ENCODE data around the gene CAMK1D. TPM values are rescaled to one million over a fixed set of nuclear protein-coding genes. Genes with fewer than 3 reads are reported as not detected.

CAMK1D gene
- total RNA-seq, 2 experiments from 2014 or later, result 19.0 to 25.6 TPM

DNA sequence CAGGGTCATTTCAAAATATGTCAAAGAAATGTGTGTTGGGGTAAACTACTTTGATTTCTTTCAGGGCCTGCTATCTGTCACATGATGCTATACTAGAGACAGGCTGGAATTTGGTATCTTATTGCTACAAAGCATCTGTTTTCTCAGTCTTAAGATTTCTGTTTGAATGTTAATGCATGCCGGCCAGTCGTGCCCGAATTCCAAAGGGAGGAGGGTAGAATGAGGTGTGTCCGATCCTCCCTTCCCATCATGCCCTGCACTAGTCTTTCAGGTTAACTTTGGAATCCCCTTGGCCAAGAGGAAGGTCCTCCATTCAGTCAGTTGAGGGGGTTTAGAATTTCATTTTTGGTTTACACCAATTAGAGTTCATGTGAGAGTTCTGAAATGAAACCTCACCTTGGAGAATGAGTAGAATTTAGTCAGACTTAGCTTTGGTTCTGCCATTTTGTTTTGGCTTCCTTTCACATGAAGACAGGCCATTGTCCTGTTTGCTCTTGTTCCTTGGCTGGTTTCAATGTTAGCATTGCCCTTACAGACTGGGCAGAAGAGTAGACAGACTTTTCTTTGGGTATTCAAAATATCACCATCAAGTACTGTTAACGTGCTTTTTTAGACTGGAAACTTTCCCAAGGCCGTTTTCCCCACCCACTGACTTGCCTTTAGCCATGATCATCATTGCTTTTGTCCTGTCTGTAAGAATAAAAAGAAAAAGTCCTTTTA, 95.8 kb downstream of the CAMK1D start:
- no peaks in the 10 kb centered on the region for H3K79me2 ChIP-seq (ENCODE audit: insufficient read depth, low read depth, low read length)
- CTCF ChIA-PET (ENCODE audit: unreplicated experiment), result no interaction called here
- no peaks in the 10 kb centered on the region for H4K20me1 ChIP-seq (ENCODE audit: insufficient read depth, low read length)
- no peak for TF ChIP-seq EZH2phosphoT487 (IDR thresholded peaks at IDR 0.05; ENCODE audit: borderline replicate concordance, low read depth, low read length)
- no peak for TF ChIP-seq CTCF (conservative IDR thresholded peaks at IDR 0.05; ENCODE audit: low read length)
- no peaks in the 10 kb centered on the region for H3K9me3 ChIP-seq (ENCODE audit: low read length)
- no peak overlapping the region for H2AFZ ChIP-seq (ENCODE audit: low read length)
- no peaks in the 10 kb centered on the region for H3K9me2 ChIP-seq (ENCODE audit: insufficient read depth, low read length)
- no TSS peak for BruUV-seq (replicated peaks)
- H3K4me2 ChIP-seq (ENCODE audit: low read length), result no peak overlapping the region
- no peak overlapping the region for H3K27ac ChIP-seq (ENCODE audit: low read depth, low read length, poor library complexity, severe bottlenecking)
- intact Hi-C loops (cut with micrococcal nuclease; ENCODE audit: unreplicated experiment), result no loop called here
- POLR2A ChIA-PET, result no interaction called here
- no peak for DNase-seq (ENCODE audit: low spot score)
- peaks cover 9% of the 10 kb centered on the region for H3K4me1 ChIP-seq (ENCODE audit: insufficient read depth, low read length, poor library complexity, severe bottlenecking)
- H3K36me3 ChIP-seq (ENCODE audit: insufficient read depth, low read length), result no peaks in the 10 kb centered on the region; the same call in 1 of the 2 replicates
- no peak overlapping the region for H3K4me3 ChIP-seq (ENCODE audit: low read depth, low read length, poor library complexity, severe bottlenecking)

- Histone ChIP-seq H3K79me2 (ENCODE audit: insufficient read depth, low read depth, low read length) (no peaks in the 10 kb centered on the region), H3K9me3 (ENCODE audit: low read length) (no peaks in the 10 kb centered on the region), H3K4me1 (ENCODE audit: insufficient read depth, low read length, poor library complexity, severe bottlenecking) (peaks cover 9% of the 10 kb centered on the region), H3K4me2 (ENCODE audit: low read length) (no peak overlapping the region), H3K9me2 (ENCODE audit: insufficient read depth, low read length) (no peaks in the 10 kb centered on the region), H3K36me3 (ENCODE audit: insufficient read depth, low read length) (no peaks in the 10 kb centered on the region), H3K27ac (ENCODE audit: low read depth, low read length, poor library complexity, severe bottlenecking) (no peak overlapping the region), H3K4me3 (ENCODE audit: low read depth, low read length, poor library complexity, severe bottlenecking) (no peak overlapping the region), H4K20me1 (ENCODE audit: insufficient read depth, low read length) (no peaks in the 10 kb centered on the region), H2AFZ (ENCODE audit: low read length) (no peak overlapping the region)
- ChIA-PET POLR2A (no interaction called here), CTCF (ENCODE audit: unreplicated experiment) (no interaction called here)
- TF ChIP-seq CTCF (conservative IDR thresholded peaks at IDR 0.05; ENCODE audit: low read length) (no peak), EZH2phosphoT487 (IDR thresholded peaks at IDR 0.05; ENCODE audit: borderline replicate concordance, low read depth, low read length) (no peak)
- intact Hi-C loops (cut with micrococcal nuclease; ENCODE audit: unreplicated experiment), result no loop called here
- no peak for DNase-seq (ENCODE audit: low spot score)
- BruUV-seq (replicated peaks), result no TSS peak
Measured at GRCh38 chr10:12445701-12446334, 96.5 kb downstream of the CAMK1D start.

DNA sequence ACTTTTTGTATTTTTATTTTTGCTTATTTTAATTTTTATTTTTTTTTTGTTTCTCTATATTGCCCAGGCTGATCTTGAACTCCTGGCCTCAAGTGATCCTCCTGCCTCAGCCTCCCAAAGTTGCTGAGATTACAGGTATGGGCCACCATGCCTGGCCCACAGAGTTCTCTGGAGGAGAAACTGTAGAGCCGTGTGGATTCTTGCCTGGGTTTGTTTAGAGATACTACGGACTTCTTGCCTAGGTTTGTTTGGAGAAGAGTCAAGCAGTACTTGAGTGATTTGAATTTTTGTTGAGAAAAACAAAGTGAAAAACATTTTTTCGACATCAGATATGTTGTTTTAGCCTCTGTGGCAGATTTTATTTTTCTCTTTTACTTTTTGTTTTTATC, 99.0 kb downstream of the CAMK1D start:
- Histone ChIP-seq H3K27ac (ENCODE audit: low read depth, low read length, poor library complexity, severe bottlenecking) (no peak overlapping the region), H3K4me2 (ENCODE audit: low read length) (peak overlapping the region; percentile 26; the same call in 1 of the 2 replicates), H3K9me3 (ENCODE audit: low read length) (no peaks in the 10 kb centered on the region), H3K4me3 (ENCODE audit: low read depth, low read length, poor library complexity, severe bottlenecking) (no peak overlapping the region), H3K9me2 (ENCODE audit: insufficient read depth, low read length) (no peaks in the 10 kb centered on the region), H4K20me1 (ENCODE audit: insufficient read depth, low read length) (no peaks in the 10 kb centered on the region), H2AFZ (ENCODE audit: low read length) (no peak overlapping the region), H3K79me2 (ENCODE audit: insufficient read depth, low read depth, low read length) (no peaks in the 10 kb centered on the region), H3K36me3 (ENCODE audit: insufficient read depth, low read length) (no peaks in the 10 kb centered on the region), H3K4me1 (ENCODE audit: insufficient read depth, low read length, poor library complexity, severe bottlenecking) (peaks cover 9% of the 10 kb centered on the region)
- ChIA-PET POLR2A (no interaction called here), CTCF (ENCODE audit: unreplicated experiment) (no interaction called here)
- TF ChIP-seq EZH2phosphoT487 (IDR thresholded peaks at IDR 0.05; ENCODE audit: borderline replicate concordance, low read depth, low read length), result no peak
- no peak for TF ChIP-seq CTCF (conservative IDR thresholded peaks at IDR 0.05; ENCODE audit: low read length)
- no peak for DNase-seq (ENCODE audit: low spot score)
- intact Hi-C loops (cut with micrococcal nuclease; ENCODE audit: unreplicated experiment), result no loop called here
- BruUV-seq (replicated peaks), result no TSS peak

Data from OCI-LY7 (cell line).